Measurements from ENCODE around the gene ZNF362. TPM values are rescaled to one million over a fixed set of nuclear protein-coding genes. Genes with fewer than 3 reads are reported as not detected.
A peak's percentile ranks its signal among the peaks of the same experiment; 100 is the strongest.

Gene ZNF362
- total and polyA plus RNA-seq, 2 of the 13 experiments (the other 11 are each of a cell fraction or from before 2014, with no cell fraction given), result 8.3 to 14.2 TPM

- TF ChIP-seq ZBTB34 (CRISPR knock-in tag; IDR thresholded peaks at IDR 0.05) (peak; percentile 64; the same call in 1 of the 2 replicates), NR2F2 (IDR thresholded peaks at IDR 0.05; ENCODE audit: borderline replicate concordance, low read depth) (no peak), ZNF816 (CRISPR knock-in tag; IDR thresholded peaks at IDR 0.05; ENCODE audit: borderline replicate concordance) (no peak), ZNF703 (CRISPR knock-in tag; IDR thresholded peaks at IDR 0.05; ENCODE audit: borderline replicate concordance) (no peak), ZMAT3 (CRISPR knock-in tag; conservative IDR thresholded peaks at IDR 0.05) (peak; percentile 65; the same call in 1 of the 2 replicates), ZNF552 (CRISPR knock-in tag; IDR thresholded peaks at IDR 0.05; ENCODE audit: borderline replicate concordance) (peak; percentile 33; the same call in 1 of the 2 replicates), HNF1A (IDR thresholded peaks at IDR 0.05; ENCODE audit: low read depth) (no peak), HNF1A (CRISPR knock-in tag; IDR thresholded peaks at IDR 0.05; ENCODE audit: borderline replicate concordance) (no peak), MLXIP (CRISPR knock-in tag; IDR thresholded peaks at IDR 0.05; ENCODE audit: borderline replicate concordance) (no peak), MYPOP (CRISPR knock-in tag; IDR thresholded peaks at IDR 0.05) (no peak), SATB2 (CRISPR knock-in tag; IDR thresholded peaks at IDR 0.05) (no peak), ZNF710 (CRISPR knock-in tag; IDR thresholded peaks at IDR 0.05; ENCODE audit: borderline replicate concordance) (peak; percentile 21; the same call in 1 of the 2 replicates)
These were observed 93.7 kb downstream of the ZNF362 start (continued) for GRCh38 chr1:33349778-33350610.

Data from HepG2 (cell line).